H1 (cell line): Measurements from ENCODE around the gene BEX3. TPM values are rescaled to one million over a fixed set of nuclear protein-coding genes. Genes with fewer than 3 reads are reported as not detected.

Experiments used
- BACH1 ChIP-seq: IDR thresholded peaks from 2 replicates; pipeline ENCODE4 v1.6.1; 2012; ENCODE audit warnings: low read length, improper control_type of control experiment
- CHD2 ChIP-seq: IDR thresholded peaks from 2 replicates; pipeline ENCODE4 v1.6.1; 2012; ENCODE audit warnings: low read length, improper control_type of control experiment
- CREB1 ChIP-seq: IDR thresholded peaks from 2 replicates; pipeline ENCODE4 v1.6.1; 2012; ENCODE audit warnings: inconsistent platforms
- CTBP2 ChIP-seq: IDR thresholded peaks from 2 replicates; pipeline ENCODE4 v1.7.0; 2011; ENCODE audit warnings: borderline replicate concordance, mild to moderate bottlenecking, moderate library complexity, mixed read lengths, low read length; ENCODE audit not compliant: insufficient read depth, insufficient read length
- EGR1 ChIP-seq: IDR thresholded peaks from 2 replicates; pipeline ENCODE4 v1.6.1; 2011; ENCODE audit warnings: low read depth, low read length, borderline replicate concordance
- EZH2 ChIP-seq: fragments of 200-600 bp; sonication (generic); IDR thresholded peaks from 2 replicates; pipeline ENCODE4 v1.7.1; 2012; ENCODE audit warnings: low read depth, mild to moderate bottlenecking, moderate library complexity, low read length, inconsistent platforms; ENCODE audit not compliant: severe bottlenecking
- JUND ChIP-seq: IDR thresholded peaks from 2 replicates; pipeline ENCODE4 v1.6.1; 2011; ENCODE audit warnings: mild to moderate bottlenecking, improper control_type of control experiment, low read length
- MAFK ChIP-seq: IDR thresholded peaks from 2 replicates; pipeline ENCODE4 v1.6.1; 2012; ENCODE audit warnings: low read depth, mild to moderate bottlenecking, improper control_type of control experiment, low read length
- NANOG ChIP-seq: IDR thresholded peaks from 2 replicates; pipeline ENCODE4 v1.6.1; 2011; ENCODE audit warnings: low read length, low read depth, mild to moderate bottlenecking, inconsistent platforms; ENCODE audit not compliant: insufficient read depth, poor library complexity, severe bottlenecking
- PHF8 ChIP-seq: fragments of 200-600 bp; sonication (generic); conservative IDR thresholded peaks from 2 replicates; pipeline ENCODE4 v1.7.1; 2012; ENCODE audit warnings: low read depth, mild to moderate bottlenecking, inconsistent platforms, low read length, moderate library complexity
- POLR2AphosphoS5 ChIP-seq: IDR thresholded peaks from 2 replicates; pipeline ENCODE4 v1.6.1; 2011; ENCODE audit warnings: low read depth, low read length
- RBBP5 ChIP-seq: IDR thresholded peaks from 2 replicates; pipeline ENCODE4 v1.7.1; 2012; ENCODE audit warnings: low read depth, mild to moderate bottlenecking, inconsistent platforms, low read length, moderate library complexity, borderline replicate concordance
- RFX5 ChIP-seq: IDR thresholded peaks from 2 replicates; pipeline ENCODE4 v1.6.1; 2011; ENCODE audit warnings: low read depth, low read length, improper control_type of control experiment, borderline replicate concordance
- RNF2 ChIP-seq: fragments of 200-900, 300-1000 bp; sonication (generic); IDR thresholded peaks from 2 replicates; pipeline ENCODE4 v1.7.1; 2016; ENCODE audit warnings: borderline replicate concordance, low read depth, mild to moderate bottlenecking, antibody characterized with exemption, low read length; ENCODE audit not compliant: poor library complexity, severe bottlenecking; ENCODE audit errors: missing control alignments
- SIRT6 ChIP-seq: IDR thresholded peaks from one replicate; pipeline ENCODE4 v1.7.1; 2012; ENCODE audit warnings: low read length, inconsistent platforms
- SIX5 ChIP-seq: IDR thresholded peaks from 2 replicates; pipeline ENCODE4 v1.6.1; 2011; ENCODE audit warnings: mild to moderate bottlenecking, low read depth, low read length
- SP1 ChIP-seq: IDR thresholded peaks from 2 replicates; pipeline ENCODE4 v1.6.1; 2011; ENCODE audit warnings: low read depth, low read length
- SP2 ChIP-seq: IDR thresholded peaks from 2 replicates; pipeline ENCODE4 v1.6.1; 2012; ENCODE audit warnings: mild to moderate bottlenecking, low read length, inconsistent platforms
- SP4 ChIP-seq: IDR thresholded peaks from 2 replicates; pipeline ENCODE4 v1.6.1; 2012; ENCODE audit warnings: low read length, inconsistent platforms
- SRF ChIP-seq: IDR thresholded peaks from 2 replicates; pipeline ENCODE4 v1.6.1; 2011; ENCODE audit warnings: mild to moderate bottlenecking, low read depth, low read length, moderate library complexity
- TAF1 ChIP-seq: IDR thresholded peaks from 2 replicates; pipeline ENCODE4 v1.6.1; 2011; ENCODE audit warnings: mild to moderate bottlenecking, low read depth, low read length
- TBP ChIP-seq: IDR thresholded peaks from 2 replicates; pipeline ENCODE4 v1.6.1; 2011; ENCODE audit warnings: low read depth, low read length, improper control_type of control experiment
- TCF12 ChIP-seq: IDR thresholded peaks from 2 replicates; pipeline ENCODE4 v1.6.1; 2011; ENCODE audit warnings: low read depth, mild to moderate bottlenecking, low read length
- ZNF274 ChIP-seq: IDR thresholded peaks from 2 replicates; pipeline ENCODE4 v1.7.0; 2012; ENCODE audit warnings: low read length, borderline replicate concordance; ENCODE audit errors: extremely low read depth
- polyA plus RNA-seq, 7 experiments: library from polyadenylated mRNA; depleted of rRNA in 3 of 7; stranded (reverse) in 5 of 7; unstranded in 2 of 7; fragments of >200 nt in 5 of 7; fragments of 200-250 nt in 2 of 7; gene quantifications; 1 replicate in 5 of 7; 2 replicates in 1 of 7; 4 replicates in 1 of 7; pipeline versions ENCODE4 v1.2.1 to v1.2.3, GENCODE V29; 2011 to 2013; ENCODE audit warnings: missing spikeins in 2 of 7, mixed read lengths in 2 of 7
- total RNA-seq: library from RNA; stranded (reverse); fragmentation: NEBNext Ultra II Directional; extraction: Animal tissue kit (Norgen Biotek cat#: 25700); gene quantifications from 2 replicates; pipeline ENCODE4 v1.2.1, GENCODE V29; 2021
- TF ChIP-seq, protein P1 (sequence below): IDR thresholded peaks from 2 replicates; pipeline ENCODE4 v1.6.1; 2012; ENCODE audit warnings: inconsistent platforms
- TF ChIP-seq, protein P2 (sequence below): IDR thresholded peaks from 2 replicates; pipeline ENCODE4 v1.6.1; 2011; ENCODE audit warnings: low read depth, mild to moderate bottlenecking, low read length; ENCODE audit not compliant: insufficient read depth

BEX3 gene
- total and polyA plus RNA-seq, 2 of the 8 experiments (the other 6 are each of a cell fraction or from before 2014, with no cell fraction given): 330 to 366 TPM

DNA sequence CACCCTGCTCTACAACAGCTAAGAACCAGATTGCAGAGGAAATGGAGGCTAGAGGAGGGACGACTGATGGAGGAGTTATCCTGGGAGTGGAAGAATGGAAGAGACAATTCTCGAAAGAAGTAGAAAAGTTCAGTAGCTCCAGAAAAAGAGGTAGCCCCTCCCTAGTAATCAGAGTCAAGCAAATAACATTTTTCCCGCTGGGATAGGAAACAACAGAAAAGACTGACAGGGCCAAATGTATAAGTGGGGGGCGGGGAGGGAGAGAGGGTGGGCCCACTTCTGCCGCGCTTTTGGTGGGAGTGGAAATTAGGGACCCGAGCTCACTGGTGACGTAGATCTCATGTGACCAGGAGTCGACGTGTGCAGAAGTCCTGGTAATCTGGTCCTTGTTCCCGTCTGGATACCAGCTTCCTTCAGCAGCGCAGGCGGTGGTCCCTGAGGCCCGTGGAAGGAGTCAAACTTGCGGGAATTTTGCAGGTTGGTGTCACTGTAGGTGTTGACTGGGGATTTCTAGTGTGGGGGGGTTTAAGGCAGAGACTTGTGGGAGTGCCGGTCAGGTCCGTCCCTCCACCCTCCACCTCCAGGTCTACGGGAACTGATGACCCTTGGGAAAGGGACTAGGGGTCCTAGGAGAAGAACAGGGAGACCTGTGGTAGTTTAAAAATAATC is 20.1 kb upstream of the BEX3 start, which contains the start of gene TCEAL9 (continued):
- no peak for TF ChIP-seq EGR1
- TF ChIP-seq JUND: no peak
- no peak for TF ChIP-seq SP1
- no peak for TF ChIP-seq RNF2
- no peak for TF ChIP-seq CHD2
- no peak for TF ChIP-seq SP4
- peak; percentile 74 for TF ChIP-seq TAF1
- no peak for TF ChIP-seq RBBP5
- peak; percentile 82 for TF ChIP-seq POLR2AphosphoS5
- TF ChIP-seq MAFK: no peak
- no peak for TF ChIP-seq RFX5
- peak; percentile 83 for TF ChIP-seq CREB1
- no peak for TF ChIP-seq TCF12
- peak; percentile 42 for TF ChIP-seq TBP
- no peak for TF ChIP-seq SRF
- TF ChIP-seq, protein P1, sequence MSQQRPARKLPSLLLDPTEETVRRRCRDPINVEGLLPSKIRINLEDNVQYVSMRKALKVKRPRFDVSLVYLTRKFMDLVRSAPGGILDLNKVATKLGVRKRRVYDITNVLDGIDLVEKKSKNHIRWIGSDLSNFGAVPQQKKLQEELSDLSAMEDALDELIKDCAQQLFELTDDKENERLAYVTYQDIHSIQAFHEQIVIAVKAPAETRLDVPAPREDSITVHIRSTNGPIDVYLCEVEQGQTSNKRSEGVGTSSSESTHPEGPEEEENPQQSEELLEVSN: peak; percentile 31; the same call in 1 of the 2 replicates
- no peak for TF ChIP-seq NANOG
- TF ChIP-seq EZH2: no peak
- TF ChIP-seq SIX5: no peak
- TF ChIP-seq ZNF274: no peak
- TF ChIP-seq BACH1: no peak
- no peak for TF ChIP-seq SIRT6
- TF ChIP-seq PHF8: peak; percentile 60
- TF ChIP-seq, protein P2, sequence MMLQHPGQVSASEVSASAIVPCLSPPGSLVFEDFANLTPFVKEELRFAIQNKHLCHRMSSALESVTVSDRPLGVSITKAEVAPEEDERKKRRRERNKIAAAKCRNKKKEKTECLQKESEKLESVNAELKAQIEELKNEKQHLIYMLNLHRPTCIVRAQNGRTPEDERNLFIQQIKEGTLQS: no peak
- no peak for TF ChIP-seq SP2
- TF ChIP-seq CTBP2: no peak
